Ishikawa (cell line): ENCODE measurements around the gene RIPOR3.

Source experiments
- MAX ChIP-seq: IDR thresholded peaks from 2 replicates; pipeline ENCODE4 v1.6.1; 2012
- RAD21 ChIP-seq: IDR thresholded peaks from 2 replicates; pipeline ENCODE4 v1.6.1; 2012; ENCODE audit warnings: low read depth
- REST ChIP-seq: IDR thresholded peaks from 2 replicates; pipeline ENCODE4 v1.6.1; 2012; ENCODE audit warnings: low read depth, mild to moderate bottlenecking
- ZBTB7A ChIP-seq: IDR thresholded peaks from 2 replicates; pipeline ENCODE4 v1.6.1; 2012; ENCODE audit warnings: low read depth

DNA sequence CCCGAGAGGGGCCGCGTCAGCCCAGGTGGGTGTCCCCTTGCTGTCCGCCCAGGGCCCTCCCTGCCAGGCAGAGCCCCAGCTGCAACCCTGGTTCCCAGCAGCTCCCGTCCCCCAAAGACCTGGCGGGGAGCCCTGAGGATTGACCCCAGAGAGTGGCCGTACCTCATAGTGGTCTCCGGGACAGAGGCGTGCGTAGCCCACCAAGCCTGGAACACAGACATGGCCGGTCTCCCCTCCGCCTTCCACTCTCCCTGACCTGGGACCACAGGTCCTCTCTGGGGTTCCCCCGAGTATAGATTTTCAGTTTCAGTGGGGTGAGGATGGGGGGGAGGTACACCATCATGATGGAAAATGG lies 82.6 kb downstream of the RIPOR3 start:
- TF ChIP-seq RAD21, result no peak
- TF ChIP-seq MAX, result no peak
- TF ChIP-seq ZBTB7A, result no peak
- no peak for TF ChIP-seq REST
